ENCODE data around the gene GRPEL1. TPM values are rescaled to one million over a fixed set of nuclear protein-coding genes. Genes with fewer than 3 reads are reported as not detected.

GRPEL1 gene
- total RNA-seq, 2 experiments from 2014 or later: 55.6 to 58.6 TPM

DNA sequence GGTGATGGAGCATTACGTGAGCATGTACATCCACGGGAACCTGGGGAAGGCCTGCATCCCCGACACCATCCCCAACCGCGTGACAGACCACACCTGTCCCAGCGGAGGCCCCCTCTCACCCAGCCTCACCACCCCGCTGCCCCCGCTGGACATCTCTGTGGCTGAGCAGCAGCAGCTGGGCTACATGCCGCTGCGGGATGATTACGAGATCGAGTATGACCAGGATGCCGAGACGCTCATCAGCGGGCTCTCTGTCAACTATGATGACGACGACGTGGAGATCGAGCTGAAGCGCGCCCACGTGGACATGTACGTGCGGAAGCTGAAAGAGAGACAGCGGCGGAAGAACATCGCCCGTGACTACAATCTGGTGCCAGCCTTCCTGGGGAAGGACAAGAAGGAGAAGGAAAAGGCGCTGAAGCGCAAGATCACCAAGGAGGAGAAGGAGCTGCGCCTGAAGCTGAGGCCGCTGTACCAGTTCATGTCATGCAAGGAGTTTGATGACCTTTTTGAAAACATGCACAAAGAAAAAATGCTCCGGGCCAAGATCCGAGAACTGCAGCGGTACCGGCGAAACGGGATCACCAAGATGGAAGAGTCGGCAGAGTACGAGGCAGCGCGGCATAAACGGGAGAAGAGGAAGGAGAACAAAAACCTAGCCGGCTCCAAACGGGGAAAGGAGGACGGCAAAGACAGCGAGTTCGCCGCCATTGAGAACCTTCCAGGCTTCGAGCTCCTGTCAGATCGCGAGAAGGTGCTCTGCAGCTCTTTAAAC is 13.6 kb downstream of the GRPEL1 start:
- H3K36me3 Mint-ChIP-seq (ENCODE audit: low read depth): peaks cover 66% of the 10 kb centered on the region
- Histone ChIP-seq H3K27me3 (ENCODE audit: control insufficient read depth in 1 of 2, insufficient read depth in 2 of 2, low read length in 2 of 2) (no peaks in the 10 kb centered on the region), H3K4me1 (ENCODE audit: insufficient read depth, low read length) (peaks cover 38% of the 10 kb centered on the region), H3K27ac (ENCODE audit: low read depth in 1 of 2, low read length in 2 of 2) (no peak overlapping the region), H3K36me3 (ENCODE audit: insufficient read depth, low read length) (peaks cover 64% of the 10 kb centered on the region), H3K4me3 (ENCODE audit: low read length) (no peak overlapping the region), H3K9me3 (ENCODE audit: control insufficient read depth in 1 of 2, insufficient read depth in 1 of 2, low read length in 2 of 2) (no peaks in the 10 kb centered on the region)
- TF ChIP-seq, protein P1, sequence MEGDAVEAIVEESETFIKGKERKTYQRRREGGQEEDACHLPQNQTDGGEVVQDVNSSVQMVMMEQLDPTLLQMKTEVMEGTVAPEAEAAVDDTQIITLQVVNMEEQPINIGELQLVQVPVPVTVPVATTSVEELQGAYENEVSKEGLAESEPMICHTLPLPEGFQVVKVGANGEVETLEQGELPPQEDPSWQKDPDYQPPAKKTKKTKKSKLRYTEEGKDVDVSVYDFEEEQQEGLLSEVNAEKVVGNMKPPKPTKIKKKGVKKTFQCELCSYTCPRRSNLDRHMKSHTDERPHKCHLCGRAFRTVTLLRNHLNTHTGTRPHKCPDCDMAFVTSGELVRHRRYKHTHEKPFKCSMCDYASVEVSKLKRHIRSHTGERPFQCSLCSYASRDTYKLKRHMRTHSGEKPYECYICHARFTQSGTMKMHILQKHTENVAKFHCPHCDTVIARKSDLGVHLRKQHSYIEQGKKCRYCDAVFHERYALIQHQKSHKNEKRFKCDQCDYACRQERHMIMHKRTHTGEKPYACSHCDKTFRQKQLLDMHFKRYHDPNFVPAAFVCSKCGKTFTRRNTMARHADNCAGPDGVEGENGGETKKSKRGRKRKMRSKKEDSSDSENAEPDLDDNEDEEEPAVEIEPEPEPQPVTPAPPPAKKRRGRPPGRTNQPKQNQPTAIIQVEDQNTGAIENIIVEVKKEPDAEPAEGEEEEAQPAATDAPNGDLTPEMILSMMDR (IDR thresholded peaks at IDR 0.05): no peak
- ChIA-PET CTCF (interaction anchor here (1.4 kb wide), 1 partner anchor 12 kb away, joined by 3 read pairs; a partner anchor contains a TSS), POLR2A (interaction anchor here (0.5 to 3.2 kb wide), 3 partner anchors 11 to 36 kb away, joined by 3 to 12 read pairs (median 4); partner anchors contain the start of gene TADA2B)
- peaks cover 28% of the 10 kb centered on the region for H3K4me1 Mint-ChIP-seq (ENCODE audit: low read depth)
- peak overlapping the region; percentile 61 for H3K27ac Mint-ChIP-seq
- no peaks in the 10 kb centered on the region for H3K9me3 Mint-ChIP-seq
- ATAC-seq (ENCODE audit: poor library complexity) (no peak), DNase-seq (no peak)
- no peaks in the 10 kb centered on the region for H3K27me3 Mint-ChIP-seq
- intact Hi-C loops (cut with DNase I, micrococcal nuclease): no loop called here
- peak overlapping the region; percentile 25 for H3K4me3 Mint-ChIP-seq

DNA sequence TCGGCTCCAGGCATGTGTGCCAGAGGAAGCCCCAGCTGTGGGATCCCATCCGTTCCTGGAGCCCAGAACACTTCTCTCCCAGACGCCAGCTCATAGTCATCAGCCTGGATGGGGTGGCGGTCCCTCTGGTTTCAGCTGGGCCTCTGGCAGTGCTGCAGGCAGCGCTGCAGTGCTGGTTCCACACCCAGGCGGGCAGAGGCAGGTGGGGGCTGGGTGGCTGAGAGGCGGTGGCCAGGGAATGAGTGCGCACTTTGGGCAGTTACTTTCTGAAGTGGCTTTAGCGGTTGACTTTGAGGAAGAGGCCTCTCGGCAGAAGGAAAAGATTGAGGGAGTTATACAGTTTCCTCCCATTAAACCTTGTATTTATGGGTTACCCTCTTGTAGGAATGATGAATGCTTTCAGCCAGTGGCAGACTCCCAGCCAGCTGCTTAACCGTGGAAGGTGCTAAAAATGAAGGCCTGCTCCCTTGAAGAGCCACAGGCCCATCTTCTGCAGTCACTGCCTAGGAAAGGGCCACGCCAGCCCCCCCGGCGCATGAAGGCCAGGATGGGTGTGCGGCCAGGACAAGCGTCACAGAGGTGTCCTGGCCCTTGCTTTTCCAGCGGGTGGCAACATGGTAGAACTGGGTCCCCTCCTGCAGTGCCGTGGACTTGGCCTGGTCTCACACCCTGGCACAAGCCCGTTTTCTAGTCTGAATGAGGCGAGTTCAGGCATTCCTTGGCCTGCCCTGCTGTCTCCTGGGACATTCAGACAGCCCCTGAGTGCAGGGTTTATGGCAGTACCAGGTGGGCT is 14.7 kb downstream of the GRPEL1 start:
- intact Hi-C loops (cut with DNase I, micrococcal nuclease): no loop called here
- Histone ChIP-seq H3K27me3 (ENCODE audit: control insufficient read depth in 1 of 2, insufficient read depth in 2 of 2, low read length in 2 of 2) (no peaks in the 10 kb centered on the region), H3K9me3 (ENCODE audit: control insufficient read depth in 1 of 2, insufficient read depth in 1 of 2, low read length in 2 of 2) (no peaks in the 10 kb centered on the region), H3K36me3 (ENCODE audit: insufficient read depth, low read length) (peaks cover 64% of the 10 kb centered on the region), H3K27ac (ENCODE audit: low read depth in 1 of 2, low read length in 2 of 2) (peak overlapping the region; percentile 29), H3K4me3 (ENCODE audit: low read length) (no peak overlapping the region), H3K4me1 (ENCODE audit: insufficient read depth, low read length) (peaks cover 49% of the 10 kb centered on the region)
- ChIA-PET POLR2A (interaction anchor here (1.6 to 3.2 kb wide), 2 partner anchors 10 to 14 kb away, joined by 7 to 12 read pairs; partner anchors contain the start of genes GRPEL1 and TADA2B), CTCF (interaction anchor here (1.0 to 1.4 kb wide), 2 partner anchors 10 to 11 kb away, joined by 3 read pairs; partner anchors contain the start of gene TADA2B)
- peak overlapping the region; percentile 77 for H3K27ac Mint-ChIP-seq
- peak in 3 of 14 experiments; percentile 16 to 44 (median 35) for DNase-seq
- H3K36me3 Mint-ChIP-seq (ENCODE audit: low read depth): peaks cover 61% of the 10 kb centered on the region
- TF ChIP-seq, protein P1 (IDR thresholded peaks at IDR 0.05): no peak
- ATAC-seq (ENCODE audit: poor library complexity): peak; percentile 54
- H3K4me3 Mint-ChIP-seq: no peak overlapping the region
- H3K4me1 Mint-ChIP-seq (ENCODE audit: low read depth): peaks cover 34% of the 10 kb centered on the region
- H3K27me3 Mint-ChIP-seq: no peaks in the 10 kb centered on the region
- H3K9me3 Mint-ChIP-seq: no peaks in the 10 kb centered on the region

DNA sequence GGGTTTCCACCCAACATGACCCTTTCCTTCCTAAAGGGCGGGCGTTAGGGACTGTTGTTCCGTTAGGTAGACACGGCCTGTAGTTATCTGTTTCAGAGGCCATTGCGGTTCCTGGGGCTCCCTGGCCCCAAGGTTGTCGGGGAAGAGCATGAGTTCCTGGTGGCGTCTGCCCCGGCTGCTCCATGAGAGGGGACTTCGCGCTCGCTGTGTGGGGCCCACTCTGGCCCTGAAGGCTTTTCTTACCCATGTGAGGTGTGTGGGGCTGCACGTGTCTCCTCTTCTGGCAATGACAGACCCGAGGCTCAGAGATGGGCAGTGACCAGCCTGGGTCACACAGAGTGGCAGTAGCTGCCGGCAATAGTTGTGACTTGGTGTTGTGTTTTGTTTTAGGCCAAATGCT is 15.6 kb downstream of the GRPEL1 start:
- Mint-ChIP-seq H3K9me3 (no peaks in the 10 kb centered on the region), H3K4me3 (no peak overlapping the region), H3K27me3 (no peaks in the 10 kb centered on the region), H3K4me1 (ENCODE audit: low read depth) (peaks cover 42% of the 10 kb centered on the region), H3K36me3 (ENCODE audit: low read depth) (peaks cover 55% of the 10 kb centered on the region), H3K27ac (peak overlapping the region; percentile 77)
- intact Hi-C loops (cut with DNase I, micrococcal nuclease): no loop called here
- POLR2A ChIA-PET: interaction anchor here (1.6 to 3.2 kb wide), 2 partner anchors 9 to 15 kb away, joined by 7 to 12 read pairs; partner anchors contain the start of genes GRPEL1 and TADA2B
- DNase-seq (no peak), ATAC-seq (ENCODE audit: poor library complexity) (no peak)
- Histone ChIP-seq H3K9me3 (ENCODE audit: control insufficient read depth in 1 of 2, insufficient read depth in 1 of 2, low read length in 2 of 2) (no peaks in the 10 kb centered on the region), H3K4me1 (ENCODE audit: insufficient read depth, low read length) (peaks cover 57% of the 10 kb centered on the region), H3K4me3 (ENCODE audit: low read length) (no peak overlapping the region), H3K27ac (ENCODE audit: low read depth in 1 of 2, low read length in 2 of 2) (no peak overlapping the region), H3K36me3 (ENCODE audit: insufficient read depth, low read length) (peaks cover 68% of the 10 kb centered on the region), H3K27me3 (ENCODE audit: control insufficient read depth in 1 of 2, insufficient read depth in 2 of 2, low read length in 2 of 2) (no peaks in the 10 kb centered on the region)
- CTCF ChIA-PET: interaction anchor here (1.0 kb wide), 1 partner anchor 9 kb away, joined by 3 read pairs; the partner anchor contains the start of gene TADA2B
- TF ChIP-seq, protein P1 (IDR thresholded peaks at IDR 0.05): no peak

Measured in CD4-positive, alpha-beta T cell (primary cell).